ENCODE measurements around the gene ACAT1. TPM values are rescaled to one million over a fixed set of nuclear protein-coding genes. Genes with fewer than 3 reads are reported as not detected.

ACAT1 gene
- polyA plus RNA-seq, 1 of the 3 experiments (the other 2 are of a cell fraction), result 78.8 TPM

DNA sequence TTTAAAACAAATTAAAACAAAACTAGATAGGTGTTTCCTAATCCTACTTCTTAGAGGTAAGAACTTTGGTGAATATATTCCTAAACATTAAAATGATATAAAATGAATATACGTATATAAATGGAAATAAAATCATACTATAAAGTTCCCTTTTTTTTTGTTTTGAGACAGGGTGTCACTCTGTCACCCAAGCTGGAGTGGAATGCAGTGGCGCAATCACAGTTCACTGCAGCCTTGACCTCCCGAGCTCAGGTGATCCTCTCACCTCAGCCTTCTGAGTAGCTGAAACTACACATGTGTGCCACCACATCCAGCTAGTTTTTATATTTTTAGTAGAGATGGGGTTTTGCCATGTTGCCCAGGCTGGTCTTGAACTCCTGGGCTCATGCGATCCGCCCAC lies 56.2 kb downstream of the ACAT1 start:
- no peak overlapping the region for H3K4me2 ChIP-seq
- DNase-seq, result no peak
- no peaks in the 10 kb centered on the region for H3K27me3 ChIP-seq (ENCODE audit: insufficient read depth)
- TF ChIP-seq FOXM1 (IDR thresholded peaks at IDR 0.05; ENCODE audit: low read depth) (no peak), ELF1 (IDR thresholded peaks at IDR 0.05) (no peak), TAF1 (IDR thresholded peaks at IDR 0.05; ENCODE audit: borderline replicate concordance, low read depth, low read length) (no peak), EZH2phosphoT487 (IDR thresholded peaks at IDR 0.05; ENCODE audit: borderline replicate concordance, low read depth) (no peak), NRF1 (IDR thresholded peaks at IDR 0.05; ENCODE audit: low read depth, low read length) (no peak), CHD2 (IDR thresholded peaks at IDR 0.05; ENCODE audit: low read length, partially characterized antibody) (no peak), FOSL2 (IDR thresholded peaks at IDR 0.05; ENCODE audit: borderline replicate concordance, low read depth) (no peak), EP300 (IDR thresholded peaks at IDR 0.05; ENCODE audit: borderline replicate concordance in 1 of 2, low read depth in 1 of 2, low read length in 1 of 2) (no peak)
- TF ChIP-seq, protein P1, sequence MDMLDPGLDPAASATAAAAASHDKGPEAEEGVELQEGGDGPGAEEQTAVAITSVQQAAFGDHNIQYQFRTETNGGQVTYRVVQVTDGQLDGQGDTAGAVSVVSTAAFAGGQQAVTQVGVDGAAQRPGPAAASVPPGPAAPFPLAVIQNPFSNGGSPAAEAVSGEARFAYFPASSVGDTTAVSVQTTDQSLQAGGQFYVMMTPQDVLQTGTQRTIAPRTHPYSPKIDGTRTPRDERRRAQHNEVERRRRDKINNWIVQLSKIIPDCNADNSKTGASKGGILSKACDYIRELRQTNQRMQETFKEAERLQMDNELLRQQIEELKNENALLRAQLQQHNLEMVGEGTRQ (IDR thresholded peaks at IDR 0.05; ENCODE audit: borderline replicate concordance, low read depth, low read length), result no peak
- TF ChIP-seq, protein P2, sequence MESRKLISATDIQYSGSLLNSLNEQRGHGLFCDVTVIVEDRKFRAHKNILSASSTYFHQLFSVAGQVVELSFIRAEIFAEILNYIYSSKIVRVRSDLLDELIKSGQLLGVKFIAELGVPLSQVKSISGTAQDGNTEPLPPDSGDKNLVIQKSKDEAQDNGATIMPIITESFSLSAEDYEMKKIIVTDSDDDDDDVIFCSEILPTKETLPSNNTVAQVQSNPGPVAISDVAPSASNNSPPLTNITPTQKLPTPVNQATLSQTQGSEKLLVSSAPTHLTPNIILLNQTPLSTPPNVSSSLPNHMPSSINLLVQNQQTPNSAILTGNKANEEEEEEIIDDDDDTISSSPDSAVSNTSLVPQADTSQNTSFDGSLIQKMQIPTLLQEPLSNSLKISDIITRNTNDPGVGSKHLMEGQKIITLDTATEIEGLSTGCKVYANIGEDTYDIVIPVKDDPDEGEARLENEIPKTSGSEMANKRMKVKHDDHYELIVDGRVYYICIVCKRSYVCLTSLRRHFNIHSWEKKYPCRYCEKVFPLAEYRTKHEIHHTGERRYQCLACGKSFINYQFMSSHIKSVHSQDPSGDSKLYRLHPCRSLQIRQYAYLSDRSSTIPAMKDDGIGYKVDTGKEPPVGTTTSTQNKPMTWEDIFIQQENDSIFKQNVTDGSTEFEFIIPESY (IDR thresholded peaks at IDR 0.05; ENCODE audit: borderline replicate concordance, low read depth), result no peak
- TF ChIP-seq, protein P3, sequence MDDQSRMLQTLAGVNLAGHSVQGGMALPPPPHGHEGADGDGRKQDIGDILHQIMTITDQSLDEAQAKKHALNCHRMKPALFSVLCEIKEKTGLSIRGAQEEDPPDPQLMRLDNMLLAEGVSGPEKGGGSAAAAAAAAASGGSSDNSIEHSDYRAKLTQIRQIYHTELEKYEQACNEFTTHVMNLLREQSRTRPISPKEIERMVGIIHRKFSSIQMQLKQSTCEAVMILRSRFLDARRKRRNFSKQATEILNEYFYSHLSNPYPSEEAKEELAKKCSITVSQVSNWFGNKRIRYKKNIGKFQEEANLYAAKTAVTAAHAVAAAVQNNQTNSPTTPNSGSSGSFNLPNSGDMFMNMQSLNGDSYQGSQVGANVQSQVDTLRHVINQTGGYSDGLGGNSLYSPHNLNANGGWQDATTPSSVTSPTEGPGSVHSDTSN (IDR thresholded peaks at IDR 0.05), result no peak
- TF ChIP-seq, protein P4, sequence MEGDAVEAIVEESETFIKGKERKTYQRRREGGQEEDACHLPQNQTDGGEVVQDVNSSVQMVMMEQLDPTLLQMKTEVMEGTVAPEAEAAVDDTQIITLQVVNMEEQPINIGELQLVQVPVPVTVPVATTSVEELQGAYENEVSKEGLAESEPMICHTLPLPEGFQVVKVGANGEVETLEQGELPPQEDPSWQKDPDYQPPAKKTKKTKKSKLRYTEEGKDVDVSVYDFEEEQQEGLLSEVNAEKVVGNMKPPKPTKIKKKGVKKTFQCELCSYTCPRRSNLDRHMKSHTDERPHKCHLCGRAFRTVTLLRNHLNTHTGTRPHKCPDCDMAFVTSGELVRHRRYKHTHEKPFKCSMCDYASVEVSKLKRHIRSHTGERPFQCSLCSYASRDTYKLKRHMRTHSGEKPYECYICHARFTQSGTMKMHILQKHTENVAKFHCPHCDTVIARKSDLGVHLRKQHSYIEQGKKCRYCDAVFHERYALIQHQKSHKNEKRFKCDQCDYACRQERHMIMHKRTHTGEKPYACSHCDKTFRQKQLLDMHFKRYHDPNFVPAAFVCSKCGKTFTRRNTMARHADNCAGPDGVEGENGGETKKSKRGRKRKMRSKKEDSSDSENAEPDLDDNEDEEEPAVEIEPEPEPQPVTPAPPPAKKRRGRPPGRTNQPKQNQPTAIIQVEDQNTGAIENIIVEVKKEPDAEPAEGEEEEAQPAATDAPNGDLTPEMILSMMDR (IDR thresholded peaks at IDR 0.05), result no peak
- H3K36me3 ChIP-seq (replicated peaks in 1 of 2; ENCODE audit: control insufficient read depth in 1 of 2, insufficient read depth in 2 of 2, low read length in 1 of 2), result peaks cover 39 to 42% of the 10 kb centered on the region in 2 experiments
- H3K9me3 ChIP-seq, result no peaks in the 10 kb centered on the region
- no peaks in the 10 kb centered on the region for H3F3A ChIP-seq (replicated peaks; ENCODE audit: insufficient read depth)
- ChIA-PET CTCF (no interaction called here), POLR2A (no interaction called here)
- no peak overlapping the region for H3K9ac ChIP-seq
- no peaks in the 10 kb centered on the region for H4K20me1 ChIP-seq (ENCODE audit: insufficient read depth)
- no peak overlapping the region for H3K27ac ChIP-seq (ENCODE audit: low read depth in 2 of 2, low read length in 1 of 2)
- no peaks in the 10 kb centered on the region for H3K9me2 ChIP-seq
- no peaks in the 10 kb centered on the region for H3K79me2 ChIP-seq (ENCODE audit: insufficient read depth)
- H3K4me3 ChIP-seq (ENCODE audit: low read depth in 2 of 2, low read length in 1 of 2), result no peak overlapping the region
- no peaks in the 10 kb centered on the region for H3K4me1 ChIP-seq (ENCODE audit: control insufficient read depth in 1 of 2, insufficient read depth in 2 of 2, low read depth in 1 of 2, low read length in 1 of 2)
- no peak overlapping the region for H2AFZ ChIP-seq (ENCODE audit: low read depth)
- 86% methylated on average over 5 of the region's 5 CpGs for WGBS (ENCODE audit: low lambda C conversion rate)
